Uterus (tissue), 4 donors: ENCODE results near the gene PTPRG. TPM values are rescaled to one million over a fixed set of nuclear protein-coding genes. Genes with fewer than 3 reads are reported as not detected.
A peak's percentile ranks its signal among the peaks of the same experiment; 100 is the strongest.

Source experiments
- DNase-seq, 2 donors: peaks; one replicate each; pipeline ENCODE4 v3.0.0-alpha.2; 2019 to 2020
- H3K27ac ChIP-seq, 2 donors: fragments of 200-600 bp; sonication (generic); 1 replicate in 1 of 2; 2 replicates in 1 of 2; pipeline ENCODE4 v1.5.1; 2016 to 2018
- H3K27me3 ChIP-seq, 2 donors: fragments of 200-600 bp; sonication (generic); one replicate each; pipeline ENCODE4 v1.5.1; 2018 to 2019; ENCODE audit warnings: control low read depth in 1 of 2
- H3K36me3 ChIP-seq, 2 donors: fragments of 200-600 bp; sonication (generic); one replicate each; pipeline ENCODE4 v1.5.1; 2019; ENCODE audit warnings: control low read depth in 1 of 2
- H3K4me1 ChIP-seq, 2 donors: fragments of 200-600 bp; sonication (generic); one replicate each; pipeline ENCODE4 v1.5.1; 2018 to 2019; ENCODE audit warnings: control low read depth in 1 of 2
- H3K4me3 ChIP-seq, 2 donors: fragments of 200-600 bp; sonication (generic); 1 replicate in 1 of 2; 2 replicates in 1 of 2; pipeline ENCODE4 v1.5.1; 2018 to 2019; ENCODE audit warnings: mild to moderate bottlenecking in 1 of 2
- H3K9me3 ChIP-seq, 2 donors: fragments of 200-600 bp; sonication (generic); one replicate each; pipeline ENCODE4 v1.5.1; 2019; ENCODE audit warnings: control low read depth in 1 of 2
- CTCF ChIP-seq, 4 experiments: fragments of 200-600 bp in 2 of 4; fragments of 450-650 bp in 2 of 4; sonication (generic) in 2 of 4; IDR thresholded peaks; one replicate each; pipeline ENCODE4 v1.5.1; 2016 to 2019; ENCODE audit warnings: antibody characterized with exemption in 4 of 4, mild to moderate bottlenecking in 2 of 4, moderate library complexity in 1 of 4
- POLR2A ChIP-seq, 2 donors: fragments of 450-650 bp; IDR thresholded peaks; one replicate each; pipeline ENCODE4 v1.6.1; 2016; ENCODE audit warnings: antibody characterized with exemption in 2 of 2, mild to moderate bottlenecking in 1 of 2, moderate library complexity in 1 of 2
- intact Hi-C: fragments of 100-400 bp; cut with DNase I; formaldehyde crosslinking; loops from one replicate; pipeline ENCODE4 v1.15.1; 2023; ENCODE audit warnings: low total_unique reads
- total RNA-seq, 4 donors: library from RNA; depleted of rRNA in 3 of 4; stranded (reverse); fragments of >200 nt in 3 of 4; gene quantifications; one replicate each; pipeline versions ENCODE4 v1.1.0 to v1.2.4, GENCODE V29; 2014 to 2023
- donor health status: DM: yes; HTN: yes; CAD: no.

PTPRG gene
- total RNA-seq, 4 donors from 2014 or later = 43.5 to 136 (median 62.6) TPM

DNA sequence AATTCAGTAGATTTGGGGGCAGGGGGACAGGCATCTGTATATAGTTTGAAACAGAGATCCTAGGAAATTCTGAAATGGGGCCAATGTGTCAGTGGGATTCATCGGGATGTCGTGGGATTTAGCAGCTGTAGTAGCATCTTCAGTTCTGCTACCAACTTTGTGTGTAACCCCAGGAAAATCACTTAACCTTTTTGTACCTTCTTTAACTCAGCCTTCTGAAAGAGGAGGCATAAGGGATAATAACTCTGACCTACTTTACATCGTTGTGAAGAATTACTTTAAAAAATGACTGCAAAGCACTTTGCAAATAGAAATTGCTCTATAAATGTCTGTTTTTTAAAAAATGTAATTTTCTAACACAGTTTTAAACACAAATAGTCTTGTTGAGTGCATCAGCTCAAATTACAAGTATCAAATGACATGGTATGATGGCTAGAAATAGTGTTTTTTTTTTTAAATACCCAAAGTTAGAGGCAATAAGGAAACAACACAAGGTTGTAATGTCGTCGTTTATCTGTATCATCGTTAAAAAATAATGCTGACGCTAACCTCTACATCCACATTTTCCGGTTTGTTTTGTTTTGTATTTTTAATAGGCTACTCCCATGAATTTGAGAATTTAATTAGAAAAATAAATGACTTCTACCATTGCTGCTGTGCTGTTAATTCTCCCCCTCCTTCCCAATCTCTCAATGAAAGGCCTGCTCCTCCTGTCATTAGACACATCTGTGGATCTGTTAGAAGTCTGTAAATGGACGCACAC is 338.5 kb downstream of the PTPRG start:
- no peak overlapping the region for H3K4me3 ChIP-seq
- no peak for DNase-seq
- no peaks in the 10 kb centered on the region for H3K27me3 ChIP-seq
- H3K27ac ChIP-seq = no peak overlapping the region
- H3K9me3 ChIP-seq = no peaks in the 10 kb centered on the region
- intact Hi-C loops = no loop called here
- TF ChIP-seq POLR2A (IDR thresholded peaks at IDR 0.05) (no peak), CTCF (IDR thresholded peaks at IDR 0.05) (no peak)
- no peaks in the 10 kb centered on the region for H3K36me3 ChIP-seq
- no peaks in the 10 kb centered on the region for H3K4me1 ChIP-seq

GRCh38 chr3:61901496-61901895 is 340.1 kb downstream of the PTPRG start:
- intact Hi-C loops = no loop called here
- Histone ChIP-seq H3K4me1 (no peaks in the 10 kb centered on the region), H3K36me3 (no peaks in the 10 kb centered on the region)

DNA sequence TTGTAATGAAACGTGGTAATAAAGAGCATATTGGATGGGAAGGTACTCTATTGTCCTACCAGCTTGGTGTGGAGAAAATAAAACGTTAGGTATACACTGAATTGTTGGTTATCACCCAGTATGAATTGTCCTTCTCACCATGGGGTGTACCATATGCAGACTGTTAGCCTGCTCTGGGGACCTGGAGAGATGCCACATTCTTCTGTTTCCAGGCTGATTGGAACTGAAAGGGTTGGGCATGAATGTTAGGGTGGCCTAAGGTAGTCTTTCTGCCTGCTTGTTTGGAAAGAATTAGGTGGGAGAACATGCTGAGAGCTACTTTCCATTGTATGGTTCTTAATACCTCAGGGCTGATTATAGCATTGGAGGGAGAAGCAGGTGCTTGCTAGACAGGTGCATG is 340.6 kb downstream of the PTPRG start:
- Histone ChIP-seq H3K27me3 (no peaks in the 10 kb centered on the region), H3K4me3 (no peak overlapping the region), H3K4me1 (no peaks in the 10 kb centered on the region), H3K9me3 (no peaks in the 10 kb centered on the region), H3K36me3 (no peaks in the 10 kb centered on the region), H3K27ac (no peak overlapping the region)
- no peak for DNase-seq
- TF ChIP-seq POLR2A (IDR thresholded peaks at IDR 0.05) = no peak
- TF ChIP-seq CTCF (IDR thresholded peaks at IDR 0.05) = no peak
- intact Hi-C loops = no loop called here

More at GRCh38 chr3:61901496-61901895, 340.1 kb downstream of the PTPRG start:
- no peak for DNase-seq
- Histone ChIP-seq H3K9me3 (no peaks in the 10 kb centered on the region), H3K27ac (no peak overlapping the region), H3K4me3 (no peak overlapping the region), H3K27me3 (no peaks in the 10 kb centered on the region)
- no peak for TF ChIP-seq CTCF (IDR thresholded peaks at IDR 0.05)
- TF ChIP-seq POLR2A (IDR thresholded peaks at IDR 0.05) = no peak

DNA sequence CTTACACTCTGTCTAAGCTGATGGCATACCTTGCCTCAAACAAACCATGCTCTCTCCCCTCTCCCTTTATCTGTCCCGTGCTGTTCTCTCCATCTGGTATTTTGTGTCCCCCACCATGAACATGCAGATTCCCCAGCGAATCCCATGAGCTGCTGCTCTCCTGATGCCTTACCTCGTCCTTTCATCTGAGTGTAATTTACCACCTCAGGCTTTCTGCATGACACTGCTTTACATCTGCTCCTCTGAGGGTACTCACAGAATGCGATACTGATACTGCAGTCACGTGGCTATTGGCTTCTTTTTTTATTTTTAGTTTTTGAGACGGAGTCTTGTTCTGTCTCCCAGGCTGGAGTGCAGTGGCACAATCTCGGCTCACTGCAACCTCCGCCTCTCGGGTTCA is 341.7 kb downstream of the PTPRG start:
- H3K4me1 ChIP-seq = no peaks in the 10 kb centered on the region
- H3K27me3 ChIP-seq = no peaks in the 10 kb centered on the region
- intact Hi-C loops = no loop called here
- H3K36me3 ChIP-seq = no peaks in the 10 kb centered on the region
- H3K9me3 ChIP-seq = no peaks in the 10 kb centered on the region
- H3K4me3 ChIP-seq = no peak overlapping the region
- DNase-seq = no peak
- H3K27ac ChIP-seq = no peak overlapping the region
- no peak for TF ChIP-seq CTCF (IDR thresholded peaks at IDR 0.05)
- TF ChIP-seq POLR2A (IDR thresholded peaks at IDR 0.05) = no peak

DNA sequence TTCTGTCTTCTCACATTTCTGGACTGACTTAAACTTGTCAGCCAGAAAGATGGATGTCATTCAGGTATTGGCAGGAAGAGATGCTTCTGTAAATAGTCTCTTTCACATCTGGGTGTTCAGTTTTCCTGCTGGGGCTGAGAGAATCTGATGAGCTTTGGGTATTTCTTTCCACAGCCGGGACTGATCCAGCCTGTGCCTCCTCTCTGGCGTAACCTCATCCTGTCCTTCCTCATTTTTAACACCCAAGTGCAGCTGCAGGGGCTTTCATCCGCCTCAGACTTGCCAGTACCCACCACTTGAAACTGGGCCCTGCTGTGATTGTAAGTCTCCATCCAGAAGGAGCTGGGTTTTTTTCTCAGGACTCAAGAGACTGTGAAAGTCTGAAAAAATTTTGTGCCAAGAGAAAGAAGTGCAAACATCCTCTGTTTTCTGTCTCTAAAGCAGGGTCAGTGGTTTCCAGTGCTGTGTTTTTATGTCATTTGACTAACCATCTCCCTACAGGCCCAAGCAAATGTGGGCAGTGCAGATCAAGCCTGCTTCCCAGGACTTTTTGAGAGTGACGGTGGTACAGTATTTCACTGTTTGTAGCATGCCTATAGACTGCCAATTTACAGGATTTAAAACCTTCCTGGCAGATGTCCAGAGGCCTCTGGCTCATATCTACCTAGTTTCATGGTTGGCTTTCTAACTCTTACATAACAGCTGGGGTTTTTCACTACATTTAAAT is 342.7 kb downstream of the PTPRG start:
- intact Hi-C loops = no loop called here
- Histone ChIP-seq H3K36me3 (no peaks in the 10 kb centered on the region), H3K9me3 (no peaks in the 10 kb centered on the region), H3K27me3 (no peaks in the 10 kb centered on the region), H3K27ac (peak overlapping the region; percentile 17 to 42), H3K4me1 (no peaks in the 10 kb centered on the region), H3K4me3 (no peak overlapping the region)
- DNase-seq = no peak
- TF ChIP-seq CTCF (IDR thresholded peaks at IDR 0.05) = no peak
- TF ChIP-seq POLR2A (IDR thresholded peaks at IDR 0.05) = no peak
